Dermis microvascular lymphatic vessel endothelial cell (primary cell): ENCODE results near the gene EP400. TPM values are rescaled to one million over a fixed set of nuclear protein-coding genes. Genes with fewer than 3 reads are reported as not detected.
A peak's percentile ranks its signal among the peaks of the same experiment; 100 is the strongest.

Experiments
- DNase-seq, 2 donors: peaks; one replicate each; pipeline versions ENCODE4 v3.0.0 to v3.0.0-alpha.2; 2010; ENCODE audit warnings: low read depth in 2 of 2
- total RNA-seq: library from RNA; depleted of rRNA; stranded (reverse); fragments of >200 nt; gene quantifications from 2 replicates; pipeline ENCODE4 v1.2.1, GENCODE V29; 2014

The EP400 gene
- total RNA-seq, 1 donor from 2014 or later: 5.9 TPM

DNA sequence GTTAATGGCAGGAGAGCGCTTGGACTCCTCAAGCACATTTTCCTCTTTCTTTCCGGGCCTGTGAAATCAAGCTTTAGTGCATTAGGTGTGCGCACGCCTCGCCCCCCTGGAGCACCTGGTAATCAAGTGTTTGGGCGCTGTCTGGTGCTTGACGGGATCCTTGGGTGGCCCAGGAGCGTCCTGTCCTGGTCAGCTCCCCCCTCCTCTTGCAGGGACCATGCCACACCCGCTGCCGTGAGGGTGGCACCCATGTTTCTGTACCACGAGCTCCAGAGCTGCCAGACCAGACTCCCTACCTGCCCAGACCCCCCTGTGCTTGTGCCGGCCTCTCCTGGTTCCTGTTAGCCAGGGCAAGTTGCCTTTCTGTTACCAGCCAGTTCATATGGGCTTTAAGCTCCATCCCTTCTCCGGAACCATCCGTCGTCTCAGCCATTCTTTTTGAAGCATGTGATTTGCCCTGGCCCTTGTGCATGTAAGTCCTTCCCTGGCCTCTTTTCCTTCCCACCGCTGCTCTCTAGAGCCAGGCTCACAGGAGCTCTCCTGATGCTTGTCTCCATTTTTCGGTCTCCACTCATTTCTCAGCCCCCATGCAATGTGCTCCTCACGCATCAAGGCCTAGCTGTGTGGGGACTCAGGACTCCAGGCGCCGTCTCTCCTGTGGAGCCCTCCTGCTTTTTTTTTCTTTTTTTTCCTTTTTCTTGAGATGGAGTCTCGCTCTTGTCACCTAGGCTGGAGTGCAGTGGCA is 66.1 kb downstream of the EP400 start:
- no peak for DNase-seq

DNA sequence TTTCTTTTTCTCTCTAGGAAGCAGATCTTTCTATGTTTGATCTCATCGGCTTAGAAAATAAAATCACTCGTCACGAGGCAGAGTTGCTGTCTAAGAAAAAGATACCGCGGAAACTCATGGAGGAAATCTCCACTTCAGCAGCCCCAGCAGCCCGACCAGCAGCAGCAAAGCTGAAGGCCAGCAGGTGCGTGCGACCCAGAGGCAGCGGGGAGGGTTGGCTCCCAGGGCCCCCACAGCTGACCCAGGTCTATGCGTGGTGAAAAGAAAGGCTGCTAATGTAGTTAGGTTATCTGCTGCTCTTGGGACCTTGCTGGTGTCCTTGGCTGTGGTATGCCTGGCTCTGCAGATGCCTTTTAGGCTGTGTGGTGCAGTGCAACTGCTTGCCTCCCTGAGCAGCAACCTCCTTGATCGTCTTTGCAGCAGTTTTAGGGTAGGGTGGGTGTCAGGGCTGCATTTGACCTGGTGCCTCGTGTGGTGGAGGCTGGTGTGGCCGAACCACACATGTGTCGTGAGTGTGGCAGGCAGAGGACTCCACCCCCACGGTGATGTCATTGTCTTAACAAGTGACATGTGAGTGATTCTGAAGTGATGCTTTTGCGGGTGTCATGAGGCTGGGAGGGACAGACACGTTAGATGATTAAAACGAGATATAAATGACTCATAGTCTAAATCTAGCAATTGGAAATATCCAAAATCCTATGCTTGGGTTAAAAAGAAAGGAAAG is 68.6 kb downstream of the EP400 start:
- DNase-seq: no peak

DNA sequence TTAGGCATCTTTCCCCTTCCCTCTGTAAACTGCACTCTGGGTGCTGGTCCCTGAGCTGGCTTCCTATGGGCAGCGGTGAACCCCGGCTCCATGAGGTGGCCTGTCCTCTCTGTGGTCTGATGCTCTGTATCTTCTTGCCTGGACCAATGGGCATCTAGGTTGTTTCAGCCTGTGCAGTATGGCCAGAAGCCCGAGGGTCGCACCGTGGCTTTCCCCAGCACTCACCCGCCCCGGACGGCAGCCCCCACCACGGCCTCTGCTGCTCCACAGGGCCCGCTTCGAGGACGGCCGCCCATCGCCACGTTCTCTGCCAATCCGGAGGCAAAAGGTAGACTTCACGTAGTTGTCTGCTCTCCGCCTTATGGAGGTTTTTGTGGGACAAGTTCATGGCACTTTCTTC is 70.1 kb downstream of the EP400 start:
- DNase-seq: no peak

DNA sequence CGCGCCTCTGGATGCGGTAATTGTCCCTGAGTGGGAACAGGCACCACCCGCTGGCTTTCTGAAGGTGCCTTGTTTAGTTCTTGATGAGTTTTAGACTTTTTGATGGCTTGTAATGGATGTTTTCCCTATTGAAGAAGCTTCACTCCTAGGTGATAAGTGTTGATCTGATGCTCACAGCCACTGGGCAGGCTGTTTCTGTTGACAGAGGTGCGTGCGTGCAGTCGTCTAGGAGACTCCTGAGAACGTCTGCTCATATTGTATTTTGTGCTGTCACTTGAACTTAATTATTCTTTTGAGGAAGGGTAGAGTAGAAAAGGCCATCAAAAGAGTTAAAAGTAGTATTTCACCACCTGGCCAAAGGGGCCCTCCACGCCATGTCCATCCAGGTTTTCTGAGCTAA is 70.5 kb downstream of the EP400 start:
- DNase-seq: no peak

DNA sequence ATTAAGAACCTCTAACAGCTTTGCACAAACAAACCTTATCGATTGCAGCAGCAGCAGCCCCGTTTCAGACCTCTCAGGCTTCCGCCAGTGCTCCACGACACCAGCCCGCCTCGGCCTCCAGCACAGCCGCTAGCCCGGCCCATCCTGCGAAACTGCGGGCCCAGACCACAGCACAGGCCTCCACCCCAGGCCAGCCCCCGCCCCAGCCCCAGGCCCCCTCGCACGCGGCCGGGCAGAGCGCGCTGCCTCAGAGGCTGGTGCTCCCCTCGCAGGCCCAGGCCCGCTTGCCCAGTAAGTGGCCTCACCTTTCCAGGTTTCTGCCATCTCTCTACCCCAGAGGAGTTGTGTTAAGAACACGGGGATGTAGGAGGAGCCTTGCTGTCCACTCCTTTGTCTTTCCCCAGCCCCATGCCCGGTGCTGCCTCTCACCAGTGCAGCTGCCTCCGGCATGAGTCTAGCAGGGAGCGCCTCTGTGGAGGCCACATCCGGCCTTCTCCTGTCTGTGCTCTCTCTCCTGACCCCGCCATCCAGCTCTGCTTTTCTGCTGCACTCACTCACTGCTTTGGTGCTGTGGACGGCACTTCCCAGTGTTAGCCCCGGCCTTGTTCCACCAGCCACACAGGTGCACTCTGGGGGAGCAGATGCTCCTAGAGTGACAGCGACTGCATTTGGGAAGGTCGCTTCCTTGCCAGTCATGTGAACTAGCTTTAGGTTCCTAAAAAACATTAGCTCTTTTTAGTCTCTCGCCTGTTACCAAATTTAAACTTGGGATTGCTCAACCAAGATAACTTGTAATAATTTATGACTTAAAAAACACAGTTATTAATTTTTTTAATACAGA is 71.5 kb downstream of the EP400 start:
- DNase-seq: no peak

DNA sequence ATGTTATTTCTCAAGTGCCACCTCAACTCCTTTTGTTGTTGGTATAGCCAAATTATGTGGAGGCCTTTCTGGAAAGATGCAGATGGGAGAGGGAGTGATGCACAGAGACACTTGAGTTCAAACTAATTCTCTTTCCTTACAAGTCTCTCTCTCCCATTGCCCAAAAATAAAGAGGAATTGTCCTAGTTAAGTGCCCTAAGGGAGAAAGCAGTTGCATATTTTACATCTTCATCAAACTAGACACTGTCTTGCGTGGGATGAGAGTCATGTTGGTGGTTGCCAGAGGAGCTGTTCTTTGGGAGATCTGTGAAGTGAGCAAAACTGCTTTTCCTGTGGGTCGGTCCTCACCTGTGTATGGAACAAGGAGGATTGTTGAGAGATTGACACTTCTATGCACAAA is 72.2 kb downstream of the EP400 start:
- no peak for DNase-seq

DNA sequence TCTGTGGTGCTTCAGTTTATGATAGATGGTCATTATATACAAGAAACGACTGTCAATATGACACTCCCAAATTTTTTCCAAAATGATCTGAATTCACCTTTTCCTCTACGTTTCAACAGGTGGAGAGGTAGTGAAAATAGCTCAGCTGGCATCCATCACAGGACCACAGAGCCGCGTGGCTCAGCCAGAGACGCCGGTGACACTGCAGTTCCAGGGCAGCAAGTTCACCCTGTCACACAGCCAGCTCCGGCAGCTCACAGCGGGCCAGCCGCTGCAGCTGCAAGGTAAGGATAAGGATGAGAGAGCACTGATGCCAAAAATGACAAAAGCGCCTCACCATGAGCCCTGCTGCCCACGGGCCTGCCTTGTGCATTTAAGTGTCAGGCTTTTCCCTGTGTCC is 73.9 kb downstream of the EP400 start:
- no peak for DNase-seq

DNA sequence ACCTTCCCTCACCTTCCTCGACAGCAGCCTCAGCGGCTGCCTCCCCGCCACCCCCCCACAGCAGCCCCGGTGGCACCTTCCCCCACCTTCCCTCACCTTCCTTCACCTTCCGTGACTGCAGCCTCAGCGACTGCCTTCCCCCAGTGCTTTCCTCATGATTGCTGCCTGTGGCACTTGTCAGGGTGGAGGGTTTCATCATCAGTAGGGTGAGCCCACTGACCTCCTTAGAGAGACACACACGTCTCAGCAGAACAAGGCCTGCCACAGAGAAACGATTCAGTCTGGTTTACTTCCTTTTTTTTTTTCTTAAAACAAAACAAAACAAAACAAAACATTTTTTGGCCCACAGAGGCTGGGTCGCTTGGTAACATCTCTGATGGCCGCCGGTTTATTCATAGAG is 75.0 kb downstream of the EP400 start:
- DNase-seq: no peak

DNA sequence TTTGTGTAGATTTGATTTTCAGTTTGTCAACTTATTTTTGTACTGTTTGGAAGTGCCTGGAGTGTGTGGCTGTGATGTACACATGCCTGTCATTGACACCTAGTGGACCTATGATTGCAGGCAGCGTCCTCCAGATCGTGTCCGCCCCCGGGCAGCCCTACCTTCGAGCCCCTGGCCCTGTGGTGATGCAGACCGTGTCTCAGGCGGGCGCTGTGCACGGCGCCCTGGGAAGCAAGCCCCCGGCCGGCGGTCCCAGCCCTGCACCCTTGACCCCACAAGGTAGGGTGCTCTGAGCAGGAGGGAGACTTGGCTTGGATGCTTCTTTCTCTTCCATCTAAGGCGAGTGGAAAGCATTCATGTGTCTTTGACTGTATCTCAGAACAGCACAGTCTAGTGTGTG is 75.8 kb downstream of the EP400 start:
- no peak for DNase-seq

DNA sequence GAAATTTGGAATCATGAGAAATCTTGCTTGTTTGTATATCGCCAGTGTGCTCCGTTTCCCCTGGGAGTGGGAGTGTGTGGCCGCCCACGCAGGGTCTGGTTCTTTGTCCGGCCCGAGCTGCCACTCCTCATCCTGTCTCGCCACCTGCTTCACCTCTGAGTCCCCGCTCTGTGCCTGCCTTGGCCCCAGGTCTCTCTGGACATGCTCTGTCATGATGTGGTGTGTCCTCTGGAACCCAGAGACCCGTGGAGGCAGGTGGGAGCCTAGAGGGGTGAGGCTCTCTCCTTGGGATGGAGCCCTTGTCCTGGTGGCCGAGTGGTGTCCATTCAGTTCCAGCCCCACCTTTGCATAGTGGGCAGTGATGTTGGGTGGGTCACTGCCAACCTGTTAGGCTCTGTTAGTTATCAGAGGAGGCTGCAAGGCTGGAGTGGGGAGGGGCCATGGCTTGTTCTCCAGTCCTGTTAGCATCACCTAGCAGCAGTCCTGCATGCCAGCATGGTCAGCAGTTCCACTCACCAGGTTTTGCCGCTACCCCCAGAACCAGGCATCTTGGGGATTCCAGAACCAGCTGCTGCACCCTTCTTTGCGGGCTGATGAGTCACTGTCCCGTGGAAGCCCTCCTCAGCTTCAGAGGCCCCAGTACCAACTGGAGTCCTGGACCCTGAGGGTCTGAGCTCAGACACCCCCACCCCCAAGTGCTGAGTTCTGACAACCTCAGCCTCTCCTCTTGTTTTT is 76.5 kb downstream of the EP400 start:
- DNase-seq: no peak

DNA sequence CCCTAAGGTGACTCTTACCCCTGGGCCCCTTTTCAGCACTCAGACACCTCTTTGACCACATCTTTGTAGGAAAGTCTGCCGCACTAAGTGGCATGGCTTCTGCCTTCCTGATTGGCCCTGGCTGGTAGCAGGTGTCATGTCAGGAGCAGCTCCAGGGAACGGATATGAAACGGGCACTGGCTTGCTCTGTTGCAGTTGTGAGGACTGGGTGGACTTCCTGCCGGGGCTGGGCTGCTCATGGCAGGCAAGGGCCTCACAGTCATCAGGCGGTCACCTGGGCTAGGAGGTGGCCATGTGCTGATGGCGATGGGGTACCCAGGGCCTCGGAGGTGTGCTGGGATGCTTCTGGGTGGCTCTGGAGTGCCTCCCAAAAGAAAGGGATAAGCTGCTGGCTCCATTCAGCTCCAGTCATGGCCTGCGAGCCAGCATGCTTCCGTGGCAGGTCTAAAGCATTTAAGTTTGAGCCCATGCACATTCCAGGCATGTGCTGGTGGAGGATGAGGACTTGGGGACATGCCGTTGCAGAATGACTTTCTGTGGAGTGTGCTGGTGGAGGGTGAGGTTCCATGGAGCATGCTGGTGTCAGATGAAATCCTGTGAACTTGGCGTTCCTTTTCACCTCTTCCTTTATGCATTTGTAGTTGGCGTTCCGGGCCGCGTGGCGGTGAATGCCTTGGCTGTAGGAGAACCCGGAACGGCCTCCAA is 77.2 kb downstream of the EP400 start:
- no peak for DNase-seq

DNA sequence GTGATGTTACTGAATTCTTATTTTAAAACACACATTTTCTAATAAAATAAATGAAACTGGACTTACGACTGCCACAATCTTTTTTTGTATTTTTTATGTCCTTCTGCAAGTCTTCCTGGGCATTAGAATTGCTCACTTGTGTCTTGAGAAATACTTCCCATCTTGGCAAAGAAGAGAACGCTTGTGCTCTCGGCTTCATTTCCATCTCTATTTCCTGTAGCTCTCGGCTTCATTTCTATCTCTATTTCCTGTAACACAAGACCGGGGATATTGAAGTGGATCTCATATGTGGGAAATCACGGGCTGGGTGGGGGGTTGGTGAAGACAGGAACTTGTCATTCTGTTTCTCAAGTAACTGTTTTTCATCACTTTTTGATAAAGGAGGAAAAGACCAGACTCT is 77.9 kb downstream of the EP400 start:
- DNase-seq: peak in 1 of 2 donors; percentile 46

DNA sequence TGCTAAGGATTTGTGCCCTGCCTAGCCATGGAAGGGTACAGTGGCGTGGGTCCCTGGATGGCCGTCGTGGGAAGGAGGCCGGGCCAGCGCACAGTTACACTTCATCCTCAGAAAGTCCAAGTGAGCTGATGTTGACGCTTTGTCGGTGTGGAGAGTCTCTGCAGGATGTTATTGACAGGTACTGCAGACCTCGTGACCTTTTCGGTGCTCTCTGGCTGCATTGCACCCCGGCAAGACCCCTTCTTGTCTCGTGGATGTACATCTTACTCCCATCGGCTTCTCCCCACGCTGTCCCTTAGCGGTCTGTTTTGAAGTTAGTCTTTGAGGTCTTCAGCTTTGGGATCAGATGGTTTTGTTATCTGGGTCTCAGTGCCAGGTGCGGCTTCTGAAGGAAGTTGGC is 78.4 kb downstream of the EP400 start:
- no peak for DNase-seq

DNA sequence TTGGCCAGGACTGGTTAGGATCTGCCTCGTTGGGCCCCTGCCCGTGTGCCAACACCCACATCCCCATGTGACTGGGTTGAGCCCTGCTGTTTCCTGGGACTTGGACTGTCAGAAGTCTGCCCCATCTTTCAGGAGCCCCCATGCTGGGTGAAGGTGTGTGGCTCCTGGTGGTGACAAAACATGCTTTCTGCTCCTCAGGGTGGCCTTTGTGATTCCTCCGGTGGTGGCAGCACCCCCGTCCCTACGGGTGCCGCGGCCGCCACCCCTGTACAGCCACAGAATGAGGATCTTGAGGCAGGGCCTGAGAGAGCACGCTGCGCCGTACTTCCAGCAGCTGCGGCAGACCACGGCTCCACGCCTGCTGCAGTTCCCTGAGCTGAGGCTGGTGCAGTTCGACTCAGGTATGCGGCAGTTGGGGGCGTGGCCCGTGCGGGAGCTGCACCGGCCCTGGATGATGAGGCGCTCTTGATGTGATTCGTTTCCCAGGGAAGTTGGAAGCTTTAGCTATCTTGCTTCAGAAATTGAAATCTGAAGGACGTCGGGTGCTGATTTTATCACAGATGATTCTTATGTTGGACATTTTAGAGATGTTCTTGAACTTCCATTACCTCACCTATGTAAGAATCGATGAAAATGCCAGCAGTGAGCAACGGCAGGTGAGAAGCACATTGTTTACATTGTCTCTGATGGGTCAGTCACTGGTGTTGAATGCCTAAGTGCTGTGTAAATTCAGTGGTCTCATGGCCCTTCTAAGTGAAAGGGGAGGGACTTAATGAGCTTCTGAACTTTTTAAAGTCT is 80.0 kb downstream of the EP400 start:
- DNase-seq: no peak

DNA sequence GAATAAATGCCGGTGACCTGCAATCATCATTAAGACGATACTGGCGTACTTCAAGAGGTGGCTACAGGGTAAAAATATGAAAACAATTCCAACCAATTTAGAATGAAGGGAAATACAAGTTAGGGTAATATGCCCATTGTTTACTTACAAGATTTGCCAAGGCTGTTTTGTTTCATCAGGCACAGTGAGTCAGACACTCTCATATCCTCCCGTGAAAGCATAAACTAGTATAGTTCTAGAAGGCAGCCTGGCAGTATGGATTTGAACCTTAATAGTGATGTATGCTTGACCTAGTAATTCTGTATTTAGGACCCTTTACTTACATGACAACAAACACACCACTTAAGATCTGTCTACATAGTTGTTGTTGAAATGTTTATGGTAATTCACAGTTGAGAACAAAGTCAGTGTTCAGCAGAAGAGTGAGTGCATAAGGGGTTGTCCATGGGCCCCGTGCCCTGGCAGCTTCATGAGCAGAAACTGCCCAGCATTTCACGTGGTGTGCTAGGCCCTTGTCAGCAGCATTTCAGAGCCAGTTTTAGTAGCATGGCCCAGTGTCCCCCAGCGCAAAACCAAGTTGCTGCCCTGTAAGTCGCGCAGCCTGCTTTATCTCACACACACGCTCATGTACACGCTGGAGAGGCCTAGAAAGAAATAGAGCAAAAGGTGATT is 80.8 kb downstream of the EP400 start:
- peak in 1 of 2 donors; percentile 81 for DNase-seq

DNA sequence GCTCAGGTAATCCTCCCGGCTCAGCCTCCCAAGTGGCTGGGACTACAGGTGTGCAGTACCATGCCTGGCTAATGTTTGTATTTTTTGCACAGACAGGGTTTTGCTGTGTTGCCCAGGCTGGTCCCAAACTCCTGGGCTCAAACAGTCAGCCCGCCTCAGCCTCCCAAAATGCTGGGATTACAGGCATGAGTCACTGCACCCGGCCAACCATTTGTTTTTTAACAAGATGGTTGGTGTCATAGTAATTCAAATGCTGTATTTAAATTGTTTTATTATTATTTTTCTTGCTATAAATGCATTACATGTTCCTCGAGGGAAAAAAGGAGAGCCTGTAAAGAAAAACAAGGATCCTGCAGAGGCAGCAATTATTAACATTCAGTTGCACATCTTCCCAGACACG is 83.9 kb downstream of the EP400 start:
- DNase-seq: no peak

DNA sequence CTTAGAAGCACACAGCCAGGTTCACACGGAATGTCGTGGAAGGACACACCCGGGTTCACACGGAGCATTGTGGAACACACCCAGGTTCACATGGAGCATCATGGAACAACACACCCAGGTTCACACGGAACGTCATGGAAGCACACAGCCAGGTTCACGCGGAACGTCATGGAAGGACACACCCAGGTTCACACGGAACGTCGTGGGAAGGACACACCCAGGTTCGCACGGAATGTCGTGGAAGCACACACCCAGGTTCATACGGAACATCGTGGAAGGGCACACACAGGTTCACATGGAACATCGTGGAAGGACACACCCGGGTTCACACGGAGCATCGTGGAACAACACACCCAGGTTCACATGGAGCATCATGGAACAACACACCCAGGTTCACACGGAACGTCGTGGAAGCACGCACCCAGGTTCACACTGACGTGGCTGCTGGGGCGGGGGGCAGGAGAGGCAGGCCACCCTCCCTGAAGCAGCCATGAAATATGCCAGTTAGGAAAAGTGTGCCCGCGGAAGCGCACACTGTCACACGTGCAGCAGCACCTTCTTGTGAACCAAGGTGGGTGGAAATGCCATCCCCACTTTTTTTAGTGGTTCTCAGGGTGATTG is 86.4 kb downstream of the EP400 start:
- DNase-seq: no peak

DNA sequence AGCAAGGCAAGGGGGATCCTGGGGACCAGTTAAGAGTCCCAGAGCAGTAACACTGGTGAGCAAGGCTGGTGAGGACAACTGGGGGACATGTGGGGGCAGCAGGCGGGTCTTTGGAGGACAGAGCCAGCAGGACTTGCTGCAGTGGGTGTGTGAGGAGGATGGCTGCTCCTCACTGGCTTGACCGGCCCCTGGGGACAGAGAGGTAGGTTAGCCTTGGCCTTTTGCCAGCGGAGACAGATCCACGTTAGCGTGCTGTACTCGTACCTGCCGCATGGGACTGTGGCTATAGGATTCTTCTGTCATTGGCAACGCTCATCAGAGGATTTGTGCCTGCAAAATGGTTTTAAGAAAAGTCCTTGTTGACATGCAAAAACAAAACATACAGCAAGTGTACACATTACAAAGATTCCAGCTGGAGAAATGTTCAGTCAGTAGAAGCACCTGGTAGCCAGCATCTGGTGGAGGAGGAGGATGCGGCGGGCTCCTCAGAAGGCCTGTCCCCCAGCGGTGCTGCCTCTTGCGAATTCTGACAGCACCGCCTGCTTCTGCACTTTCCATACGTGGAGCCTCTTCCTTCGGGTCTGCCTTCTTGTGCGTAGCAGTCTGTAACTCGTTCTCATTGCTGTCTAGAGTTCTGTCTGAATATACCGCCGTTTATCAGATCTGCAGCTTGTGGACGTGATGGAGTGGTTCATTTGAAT is 91.3 kb downstream of the EP400 start:
- DNase-seq: no peak

DNA sequence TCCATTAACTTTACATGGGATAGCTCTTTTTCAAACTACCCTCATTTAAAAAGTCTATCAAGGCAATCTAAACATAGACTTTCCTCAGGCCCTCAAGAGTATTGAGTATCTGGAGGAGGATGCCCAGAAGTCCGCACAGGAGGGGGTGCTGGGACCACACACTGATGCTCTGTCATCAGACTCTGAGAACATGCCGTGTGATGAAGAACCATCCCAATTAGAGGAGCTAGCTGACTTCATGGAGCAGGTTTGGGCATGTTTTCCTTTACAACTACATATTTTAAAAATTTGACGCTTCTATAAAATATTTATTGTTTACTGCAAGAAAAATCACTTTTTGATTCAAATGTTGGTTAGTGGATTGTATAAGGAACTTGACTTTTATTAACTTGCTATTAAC is 93.5 kb downstream of the EP400 start:
- no peak for DNase-seq
